Measurements from ENCODE around the gene MITF. TPM values are rescaled to one million over a fixed set of nuclear protein-coding genes. Genes with fewer than 3 reads are reported as not detected.

Gene MITF
- polyA plus RNA-seq, 1 donor (not counting 4 experiments of a cell fraction or from before 2014, with no cell fraction given), result 2.7 TPM

DNA sequence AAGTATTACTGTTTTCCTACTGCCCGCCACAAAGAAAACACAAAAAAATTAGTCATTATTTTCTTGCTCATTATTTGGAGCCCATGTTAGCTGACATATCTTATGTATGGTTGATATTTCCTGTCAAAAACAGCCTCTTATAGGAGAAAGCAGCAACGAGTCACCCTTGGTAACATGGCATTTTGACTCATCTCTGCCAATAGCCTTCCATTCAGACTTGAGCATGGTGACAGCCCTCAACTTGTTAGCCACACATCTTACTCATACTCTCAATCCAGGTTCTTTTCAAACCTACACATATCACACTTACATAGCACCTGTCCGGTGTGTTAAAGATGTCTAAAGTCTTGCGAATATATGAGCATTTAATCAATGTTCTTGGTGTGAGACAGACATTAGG lies 150.8 kb downstream of the MITF start:
- no peaks in the 10 kb centered on the region for H3K27me3 ChIP-seq (ENCODE audit: control insufficient read depth, extremely low read depth, insufficient read depth, low read length)
- dilution Hi-C loops (cut with MboI; ENCODE audit: extremely low pct_ligation_motif_present, low sequenced_read_pairs), result no loop called here
- DNase-seq (ENCODE audit: low read depth, low spot score) (peak; percentile 17), FAIRE-seq (peak; percentile 55)
- H3K36me3 ChIP-seq (ENCODE audit: control insufficient read depth in 2 of 2, extremely low read depth in 1 of 2, insufficient read depth in 2 of 2, low read length in 2 of 2), result no peaks in the 10 kb centered on the region
- H4K20me1 ChIP-seq (ENCODE audit: control insufficient read depth, extremely low read depth, insufficient read depth, low read length), result no peaks in the 10 kb centered on the region
- H3K4me3 ChIP-seq (ENCODE audit: control insufficient read depth in 2 of 3, extremely low read depth in 1 of 3, insufficient read depth in 2 of 3, low read depth in 1 of 3, low read length in 3 of 3), result no peak overlapping the region
- H3K4me2 ChIP-seq (ENCODE audit: control insufficient read depth, extremely low read depth, insufficient read depth, low read depth, low read length), result no peak overlapping the region
- H3K9me1 ChIP-seq (ENCODE audit: control insufficient read depth, extremely low read depth, insufficient read depth, low read length), result no peaks in the 10 kb centered on the region
- no peak overlapping the region for H2AFZ ChIP-seq (ENCODE audit: control insufficient read depth, low read length)
- peaks cover 6% of the 10 kb centered on the region for H3K4me1 ChIP-seq (ENCODE audit: control insufficient read depth, extremely low read depth, insufficient read depth, low read length)
- H3K9ac ChIP-seq (ENCODE audit: control insufficient read depth, extremely low read depth, insufficient read depth, low read length), result no peak overlapping the region
- H3K79me2 ChIP-seq (ENCODE audit: control insufficient read depth, insufficient read depth, low read length), result no peaks in the 10 kb centered on the region
- H3K27ac ChIP-seq (ENCODE audit: control insufficient read depth, insufficient read depth, low read length), result no peak overlapping the region
- TF ChIP-seq EZH2 (IDR thresholded peaks at IDR 0.05; ENCODE audit: low read length), result no peak
- TF ChIP-seq, protein P1, sequence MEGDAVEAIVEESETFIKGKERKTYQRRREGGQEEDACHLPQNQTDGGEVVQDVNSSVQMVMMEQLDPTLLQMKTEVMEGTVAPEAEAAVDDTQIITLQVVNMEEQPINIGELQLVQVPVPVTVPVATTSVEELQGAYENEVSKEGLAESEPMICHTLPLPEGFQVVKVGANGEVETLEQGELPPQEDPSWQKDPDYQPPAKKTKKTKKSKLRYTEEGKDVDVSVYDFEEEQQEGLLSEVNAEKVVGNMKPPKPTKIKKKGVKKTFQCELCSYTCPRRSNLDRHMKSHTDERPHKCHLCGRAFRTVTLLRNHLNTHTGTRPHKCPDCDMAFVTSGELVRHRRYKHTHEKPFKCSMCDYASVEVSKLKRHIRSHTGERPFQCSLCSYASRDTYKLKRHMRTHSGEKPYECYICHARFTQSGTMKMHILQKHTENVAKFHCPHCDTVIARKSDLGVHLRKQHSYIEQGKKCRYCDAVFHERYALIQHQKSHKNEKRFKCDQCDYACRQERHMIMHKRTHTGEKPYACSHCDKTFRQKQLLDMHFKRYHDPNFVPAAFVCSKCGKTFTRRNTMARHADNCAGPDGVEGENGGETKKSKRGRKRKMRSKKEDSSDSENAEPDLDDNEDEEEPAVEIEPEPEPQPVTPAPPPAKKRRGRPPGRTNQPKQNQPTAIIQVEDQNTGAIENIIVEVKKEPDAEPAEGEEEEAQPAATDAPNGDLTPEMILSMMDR (optimal IDR thresholded peaks at IDR 0.05 in 1 of 3, IDR thresholded peaks at IDR 0.05 in 1 of 3, conservative IDR thresholded peaks at IDR 0.05 in 1 of 3; ENCODE audit: extremely low read depth in 1 of 3, insufficient read depth in 2 of 3, low read length in 3 of 3), result no peak
- H3K9me3 ChIP-seq (ENCODE audit: control insufficient read depth, low read depth, low read length), result no peaks in the 10 kb centered on the region

- Histone ChIP-seq H3K9ac (ENCODE audit: control insufficient read depth, extremely low read depth, insufficient read depth, low read length) (no peak overlapping the region), H3K9me3 (ENCODE audit: control insufficient read depth, low read depth, low read length) (no peaks in the 10 kb centered on the region), H3K4me3 (ENCODE audit: control insufficient read depth in 2 of 3, extremely low read depth in 1 of 3, insufficient read depth in 2 of 3, low read depth in 1 of 3, low read length in 3 of 3) (no peak overlapping the region), H3K79me2 (ENCODE audit: control insufficient read depth, insufficient read depth, low read length) (no peaks in the 10 kb centered on the region), H3K4me2 (ENCODE audit: control insufficient read depth, extremely low read depth, insufficient read depth, low read depth, low read length) (no peak overlapping the region), H4K20me1 (ENCODE audit: control insufficient read depth, extremely low read depth, insufficient read depth, low read length) (no peaks in the 10 kb centered on the region), H2AFZ (ENCODE audit: control insufficient read depth, low read length) (no peak overlapping the region), H3K9me1 (ENCODE audit: control insufficient read depth, extremely low read depth, insufficient read depth, low read length) (no peaks in the 10 kb centered on the region), H3K27ac (ENCODE audit: control insufficient read depth, insufficient read depth, low read length) (no peak overlapping the region), H3K4me1 (ENCODE audit: control insufficient read depth, extremely low read depth, insufficient read depth, low read length) (peaks cover 6% of the 10 kb centered on the region), H3K36me3 (ENCODE audit: control insufficient read depth in 2 of 2, extremely low read depth in 1 of 2, insufficient read depth in 2 of 2, low read length in 2 of 2) (no peaks in the 10 kb centered on the region), H3K27me3 (ENCODE audit: control insufficient read depth, extremely low read depth, insufficient read depth, low read length) (no peaks in the 10 kb centered on the region)
- no peak for TF ChIP-seq EZH2 (IDR thresholded peaks at IDR 0.05; ENCODE audit: low read length)
- dilution Hi-C loops (cut with MboI; ENCODE audit: extremely low pct_ligation_motif_present, low sequenced_read_pairs), result no loop called here
- DNase-seq (ENCODE audit: low read depth, low spot score) (no peak), FAIRE-seq (no peak)
Observed at GRCh38 chr3:69890691-69891090, 151.4 kb downstream of the MITF start.

- dilution Hi-C loops (cut with MboI; ENCODE audit: extremely low pct_ligation_motif_present, low sequenced_read_pairs), result no loop called here
- Histone ChIP-seq H4K20me1 (ENCODE audit: control insufficient read depth, extremely low read depth, insufficient read depth, low read length) (no peaks in the 10 kb centered on the region), H3K9me1 (ENCODE audit: control insufficient read depth, extremely low read depth, insufficient read depth, low read length) (no peaks in the 10 kb centered on the region), H3K4me3 (ENCODE audit: control insufficient read depth in 2 of 3, extremely low read depth in 1 of 3, insufficient read depth in 2 of 3, low read depth in 1 of 3, low read length in 3 of 3) (no peak overlapping the region), H3K79me2 (ENCODE audit: control insufficient read depth, insufficient read depth, low read length) (no peaks in the 10 kb centered on the region), H3K4me1 (ENCODE audit: control insufficient read depth, extremely low read depth, insufficient read depth, low read length) (peaks cover 6% of the 10 kb centered on the region), H3K27me3 (ENCODE audit: control insufficient read depth, extremely low read depth, insufficient read depth, low read length) (peaks cover 6% of the 10 kb centered on the region), H3K36me3 (ENCODE audit: control insufficient read depth in 2 of 2, extremely low read depth in 1 of 2, insufficient read depth in 2 of 2, low read length in 2 of 2) (no peaks in the 10 kb centered on the region), H2AFZ (ENCODE audit: control insufficient read depth, low read length) (no peak overlapping the region), H3K27ac (ENCODE audit: control insufficient read depth, insufficient read depth, low read length) (no peak overlapping the region), H3K9me3 (ENCODE audit: control insufficient read depth, low read depth, low read length) (no peaks in the 10 kb centered on the region), H3K9ac (ENCODE audit: control insufficient read depth, extremely low read depth, insufficient read depth, low read length) (no peak overlapping the region), H3K4me2 (ENCODE audit: control insufficient read depth, extremely low read depth, insufficient read depth, low read depth, low read length) (no peak overlapping the region)
- no peak for DNase-seq (ENCODE audit: low read depth, low spot score)
- TF ChIP-seq EZH2 (IDR thresholded peaks at IDR 0.05; ENCODE audit: low read length), result no peak
- TF ChIP-seq, protein P1 (optimal IDR thresholded peaks at IDR 0.05 in 1 of 3, IDR thresholded peaks at IDR 0.05 in 1 of 3, conservative IDR thresholded peaks at IDR 0.05 in 1 of 3; ENCODE audit: extremely low read depth in 1 of 3, insufficient read depth in 2 of 3, low read length in 3 of 3), result no peak
- FAIRE-seq, result no peak
Observed at GRCh38 chr3:69892706-69893105, 153.4 kb downstream of the MITF start.

Measured in keratinocyte (primary cell).